Stimulated activated CD8-positive, alpha-beta memory T cell treated with anti-CD3 and anti-CD28 coated beads, Interleukin-4, amount 100 ng/mL, for 24 hours (primary cell): Measurements from ENCODE around the gene ST6GALNAC3.

Experiments used
- DNase-seq: peaks from one replicate; pipeline ENCODE4 v3.0.0-alpha.2; 2020; ENCODE audit warnings: low read depth

ST6GALNAC3 gene

GRCh38 chr1:76247261-76247852 lies 172.8 kb downstream of the ST6GALNAC3 start:
- DNase-seq: no peak

- no peak for DNase-seq
These were observed 175.7 kb downstream of the ST6GALNAC3 start for GRCh38 chr1:76250271-76250670.

- no peak for DNase-seq
These were observed 177.9 kb downstream of the ST6GALNAC3 start for GRCh38 chr1:76252431-76252830.

- no peak for DNase-seq
These were observed 179.8 kb downstream of the ST6GALNAC3 start for GRCh38 chr1:76254104-76255030.

GRCh38 chr1:76256289-76257223 lies 182.0 kb downstream of the ST6GALNAC3 start:
- no peak for DNase-seq

- DNase-seq: no peak
These were observed 183.3 kb downstream of the ST6GALNAC3 start for GRCh38 chr1:76257823-76258222.

- DNase-seq: no peak
These were observed 184.7 kb downstream of the ST6GALNAC3 start for GRCh38 chr1:76259270-76259669.

- DNase-seq: no peak
These were observed 185.7 kb downstream of the ST6GALNAC3 start for GRCh38 chr1:76260279-76260678.

GRCh38 chr1:76262601-76263000 lies 188.1 kb downstream of the ST6GALNAC3 start:
- no peak for DNase-seq

- DNase-seq: no peak
These were observed 190.1 kb downstream of the ST6GALNAC3 start for GRCh38 chr1:76264642-76265041.

GRCh38 chr1:76266762-76267161 lies 192.2 kb downstream of the ST6GALNAC3 start:
- no peak for DNase-seq

GRCh38 chr1:76267631-76268030 lies 193.1 kb downstream of the ST6GALNAC3 start:
- DNase-seq: no peak

- no peak for DNase-seq
These were observed 193.8 kb downstream of the ST6GALNAC3 start for GRCh38 chr1:76268341-76268740.

GRCh38 chr1:76269155-76269554 lies 194.6 kb downstream of the ST6GALNAC3 start:
- DNase-seq: no peak

GRCh38 chr1:76274302-76274701 lies 199.8 kb downstream of the ST6GALNAC3 start:
- no peak for DNase-seq

- no peak for DNase-seq
These were observed 200.2 kb downstream of the ST6GALNAC3 start for GRCh38 chr1:76274718-76275117.

GRCh38 chr1:76278711-76279100 lies 204.2 kb downstream of the ST6GALNAC3 start:
- no peak for DNase-seq

- DNase-seq: no peak
These were observed 204.7 kb downstream of the ST6GALNAC3 start for GRCh38 chr1:76279101-76279748.

GRCh38 chr1:76281306-76281705 lies 206.8 kb downstream of the ST6GALNAC3 start:
- no peak for DNase-seq

- no peak for DNase-seq
These were observed 210.3 kb downstream of the ST6GALNAC3 start for GRCh38 chr1:76284842-76285241.

GRCh38 chr1:76285578-76286135 lies 211.1 kb downstream of the ST6GALNAC3 start:
- DNase-seq: no peak
